Spleen (tissue), 11 donors: ENCODE data around the gene ZNF532. TPM values are rescaled to one million over a fixed set of nuclear protein-coding genes. Genes with fewer than 3 reads are reported as not detected.
A peak's percentile ranks its signal among the peaks of the same experiment; 100 is the strongest.

Source experiments
- DNase-seq: peaks from one replicate; pipeline ENCODE4 v3.0.0-alpha.2; 2020
- H3K27ac ChIP-seq, 8 donors: fragments of 200-600 bp; sonication (generic) in 7 of 8; 1 replicate in 4 of 8; 2 replicates in 4 of 8; pipeline versions ENCODE4 v1.5.0 to v1.8.0; 2016 to 2021; ENCODE audit warnings: inconsistent platforms in 4 of 8, mild to moderate bottlenecking in 4 of 8, moderate library complexity in 1 of 8
- H3K27me3 ChIP-seq, 7 donors: fragments of 200-600 bp; sonication (generic) in 6 of 7; replicated peaks in 1 of 7; 1 replicate in 4 of 7; 2 replicates in 3 of 7; pipeline versions ENCODE4 v1.5.0 to v1.8.0; 2016 to 2021; ENCODE audit warnings: inconsistent platforms in 3 of 7, mild to moderate bottlenecking in 1 of 7
- H3K36me3 ChIP-seq, 6 donors: fragments of 200-600 bp; sonication (generic) in 5 of 6; 1 replicate in 4 of 6; 2 replicates in 2 of 6; pipeline versions ENCODE4 v1.5.0 to v1.8.0; 2016 to 2021; ENCODE audit warnings: inconsistent platforms in 2 of 6
- H3K4me1 ChIP-seq, 6 donors: fragments of 200-600 bp; sonication (generic) in 5 of 6; 1 replicate in 3 of 6; 2 replicates in 3 of 6; pipeline versions ENCODE4 v1.5.0 to v1.8.0; 2016 to 2021; ENCODE audit warnings: inconsistent platforms in 3 of 6
- H3K4me3 ChIP-seq, 8 donors: fragments of 200-600 bp; sonication (generic) in 7 of 8; 1 replicate in 4 of 8; 2 replicates in 4 of 8; pipeline versions ENCODE4 v1.5.0 to v1.8.0; 2016 to 2021; ENCODE audit warnings: inconsistent platforms in 4 of 8, mild to moderate bottlenecking in 4 of 8, moderate library complexity in 2 of 8
- H3K9me3 ChIP-seq, 8 donors: fragments of 200-600 bp; sonication (generic) in 7 of 8; 1 replicate in 4 of 8; 2 replicates in 4 of 8; pipeline versions ENCODE4 v1.5.0 to v1.8.0; 2016 to 2021; ENCODE audit warnings: inconsistent platforms in 4 of 8
- POLR2A ChIP-seq, 3 donors: fragments of 450-650 bp; IDR thresholded peaks; one replicate each; pipeline ENCODE4 v1.5.1; 2017; ENCODE audit warnings: antibody characterized with exemption in 3 of 3, mild to moderate bottlenecking in 1 of 3
- POLR2AphosphoS5 ChIP-seq, 3 donors: sonication (generic); formaldehyde crosslinking; IDR thresholded peaks; one replicate each; pipeline ENCODE4 v1.5.1; 2017; ENCODE audit warnings: antibody characterized with exemption in 3 of 3
- WGBS, 5 donors: extraction: QIAGEN DNeasy Blood & Tissue Kit in 3 of 5; methylation state at CpG; one replicate each; pipeline versions ENCODE4 v1.1.5 to v1.1.7; 2013 to 2018; 5-methylcytosine and 5-hydroxymethylcytosine counted together
- intact Hi-C: fragments of 100-400 bp; cut with DNase I; formaldehyde crosslinking; loops from one replicate; pipeline ENCODE4 v1.15.0; 2023; ENCODE audit warnings: low total_unique reads
- polyA plus RNA-seq, 3 donors: library from polyadenylated mRNA; stranded (reverse); fragments of 200-250 nt; gene quantifications; one replicate each; pipeline ENCODE4 v1.2.1, GENCODE V29; 2013
- total RNA-seq, 7 donors: library from RNA; depleted of rRNA in 3 of 7; stranded (reverse); fragments of >200 nt in 3 of 7; fragmentation: NEBNext Ultra II Directional in 4 of 7; extraction: Animal tissue kit (Norgen Biotek cat#: 25700) in 4 of 7; gene quantifications; one replicate each; pipeline versions ENCODE4 v1.1.0 to v1.2.1, GENCODE V29; 2016 to 2021
- TF ChIP-seq, protein P1 (sequence below), 11 experiments: fragments of 200-600 bp in 7 of 11; fragments of 450-650 bp in 4 of 11; sonication (generic) in 4 of 11; IDR thresholded peaks in 8 of 11; conservative IDR thresholded peaks in 3 of 11; 1 replicate in 7 of 11; 2 replicates in 4 of 11; pipeline versions ENCODE4 v1.4.0 to v1.8.0; 2016 to 2021; ENCODE audit warnings: antibody characterized with exemption in 11 of 11, inconsistent platforms in 4 of 11, mild to moderate bottlenecking in 1 of 11
- donor health status: healthy with polysubstance abuse.
- donor health status: DM: no; HTN: no; CAD: no; lungs with moderate emphysema.
- donor health status: DM: no; HTN: no; CAD: no.
- donor health status: Bipolar disorder and iron deficiency.
- donor health status: healthy.
- donor health status: DM: no; HTN: no; CAD: no.
- donor health status: DM: yes; HTN: yes; CAD: no.

ZNF532 gene
- total and polyA plus RNA-seq, 10 donors: 5.2 to 64.8 (median 42.4) TPM

- no peaks in the 10 kb centered on the region for H3K36me3 ChIP-seq
- no peaks in the 10 kb centered on the region for H3K27me3 ChIP-seq
- H3K9me3 ChIP-seq: peaks cover 0 to 5% (median 0%) of the 10 kb centered on the region in 8 donors
- intact Hi-C loops: no loop called here
- no peak for DNase-seq
- peak overlapping the region in 4 of 8 donors; percentile 28 to 68 (median 40) for H3K27ac ChIP-seq
- peaks cover 0 to 13% (median 3%) of the 10 kb centered on the region in 6 donors for H3K4me1 ChIP-seq
- no peak for TF ChIP-seq POLR2A (IDR thresholded peaks at IDR 0.05)
- TF ChIP-seq, protein P1, sequence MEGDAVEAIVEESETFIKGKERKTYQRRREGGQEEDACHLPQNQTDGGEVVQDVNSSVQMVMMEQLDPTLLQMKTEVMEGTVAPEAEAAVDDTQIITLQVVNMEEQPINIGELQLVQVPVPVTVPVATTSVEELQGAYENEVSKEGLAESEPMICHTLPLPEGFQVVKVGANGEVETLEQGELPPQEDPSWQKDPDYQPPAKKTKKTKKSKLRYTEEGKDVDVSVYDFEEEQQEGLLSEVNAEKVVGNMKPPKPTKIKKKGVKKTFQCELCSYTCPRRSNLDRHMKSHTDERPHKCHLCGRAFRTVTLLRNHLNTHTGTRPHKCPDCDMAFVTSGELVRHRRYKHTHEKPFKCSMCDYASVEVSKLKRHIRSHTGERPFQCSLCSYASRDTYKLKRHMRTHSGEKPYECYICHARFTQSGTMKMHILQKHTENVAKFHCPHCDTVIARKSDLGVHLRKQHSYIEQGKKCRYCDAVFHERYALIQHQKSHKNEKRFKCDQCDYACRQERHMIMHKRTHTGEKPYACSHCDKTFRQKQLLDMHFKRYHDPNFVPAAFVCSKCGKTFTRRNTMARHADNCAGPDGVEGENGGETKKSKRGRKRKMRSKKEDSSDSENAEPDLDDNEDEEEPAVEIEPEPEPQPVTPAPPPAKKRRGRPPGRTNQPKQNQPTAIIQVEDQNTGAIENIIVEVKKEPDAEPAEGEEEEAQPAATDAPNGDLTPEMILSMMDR (IDR thresholded peaks at IDR 0.05 in 8 of 11, conservative IDR thresholded peaks at IDR 0.05 in 3 of 11): no peak
- no peak for TF ChIP-seq POLR2AphosphoS5 (IDR thresholded peaks at IDR 0.05)
- 78 to 92% (median 84%) methylated on average over 13 of the region's 13 CpGs for WGBS, 5 donors
- H3K4me3 ChIP-seq: no peak overlapping the region
Observed at GRCh38 chr18:59008302-59008974, 143.8 kb downstream of the ZNF532 start.

GRCh38 chr18:59009846-59010245 lies 145.2 kb downstream of the ZNF532 start:
- intact Hi-C loops: no loop called here
- TF ChIP-seq POLR2AphosphoS5 (IDR thresholded peaks at IDR 0.05) (no peak), POLR2A (IDR thresholded peaks at IDR 0.05) (no peak)
- TF ChIP-seq, protein P1 (IDR thresholded peaks at IDR 0.05 in 8 of 11, conservative IDR thresholded peaks at IDR 0.05 in 3 of 11): no peak
- H3K27me3 ChIP-seq: no peaks in the 10 kb centered on the region
- H3K9me3 ChIP-seq: peaks cover 0 to 5% (median 0%) of the 10 kb centered on the region in 8 donors
- no peak overlapping the region for H3K4me3 ChIP-seq
- H3K4me1 ChIP-seq: peaks cover 0 to 11% (median 2%) of the 10 kb centered on the region in 6 donors
- no peak for DNase-seq
- no peaks in the 10 kb centered on the region for H3K36me3 ChIP-seq
- 55 to 91% (median 76%) methylated on average over 1 of the region's 1 CpG for WGBS, 5 donors
- no peak overlapping the region for H3K27ac ChIP-seq

DNA sequence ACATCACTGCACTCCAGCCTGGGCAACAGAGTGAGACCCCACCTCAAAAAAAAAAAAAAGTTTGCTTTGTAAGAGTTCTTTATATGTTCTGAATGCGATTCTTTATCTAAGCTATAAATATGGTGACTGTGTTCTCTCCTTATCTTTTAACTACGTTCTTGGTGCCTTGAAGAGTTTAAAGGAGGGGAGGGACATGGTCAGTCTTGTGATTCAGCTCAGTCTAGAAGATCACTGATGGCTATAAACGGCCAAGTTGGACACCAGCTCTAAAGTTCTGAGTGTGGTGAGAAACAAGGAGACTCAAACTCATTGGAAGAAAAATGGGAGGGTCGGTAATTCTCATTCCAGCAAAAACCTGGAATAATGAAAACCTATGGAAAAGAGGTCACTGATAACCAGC lies 146.6 kb downstream of the ZNF532 start:
- WGBS, 5 donors: 80 to 95% (median 89%) methylated on average over 4 of the region's 4 CpGs
- TF ChIP-seq POLR2A (IDR thresholded peaks at IDR 0.05) (no peak), POLR2AphosphoS5 (IDR thresholded peaks at IDR 0.05) (no peak)
- TF ChIP-seq, protein P1 (IDR thresholded peaks at IDR 0.05 in 8 of 11, conservative IDR thresholded peaks at IDR 0.05 in 3 of 11): no peak
- no peaks in the 10 kb centered on the region for H3K36me3 ChIP-seq
- peaks cover 0 to 5% (median 0%) of the 10 kb centered on the region in 8 donors for H3K9me3 ChIP-seq
- no peak overlapping the region for H3K4me3 ChIP-seq
- no peaks in the 10 kb centered on the region for H3K27me3 ChIP-seq
- DNase-seq: no peak
- H3K4me1 ChIP-seq: no peaks in the 10 kb centered on the region
- intact Hi-C loops: no loop called here
- H3K27ac ChIP-seq: no peak overlapping the region

DNA sequence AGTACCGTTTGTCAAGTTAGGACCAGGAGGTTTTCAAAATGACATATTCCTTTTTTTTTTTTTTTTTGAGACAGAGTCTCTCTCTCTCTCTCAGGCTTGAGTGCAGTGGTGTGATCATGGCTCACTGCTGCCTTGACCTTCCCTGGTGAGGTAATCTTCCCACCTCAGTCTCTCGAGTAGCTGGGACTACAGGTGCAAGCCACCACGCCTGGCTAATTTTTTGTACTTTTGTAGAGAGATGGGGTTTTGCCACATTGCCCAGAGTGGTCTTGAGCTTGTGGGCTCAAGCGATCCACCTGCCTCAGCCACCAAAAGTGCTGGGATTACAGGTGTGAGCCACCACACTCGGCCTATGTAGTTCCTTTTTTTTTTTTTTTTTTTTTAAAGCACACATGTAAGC lies 147.1 kb downstream of the ZNF532 start:
- Histone ChIP-seq H3K9me3 (peaks cover 0 to 4% (median 0%) of the 10 kb centered on the region in 8 donors), H3K4me3 (no peak overlapping the region), H3K36me3 (no peaks in the 10 kb centered on the region), H3K27ac (no peak overlapping the region), H3K4me1 (no peaks in the 10 kb centered on the region), H3K27me3 (no peaks in the 10 kb centered on the region)
- TF ChIP-seq POLR2AphosphoS5 (IDR thresholded peaks at IDR 0.05) (no peak), POLR2A (IDR thresholded peaks at IDR 0.05) (no peak)
- TF ChIP-seq, protein P1 (IDR thresholded peaks at IDR 0.05 in 8 of 11, conservative IDR thresholded peaks at IDR 0.05 in 3 of 11): no peak
- 66 to 85% (median 77%) methylated on average over 5 of the region's 5 CpGs for WGBS, 5 donors
- DNase-seq: no peak
- intact Hi-C loops: no loop called here
